Measurements from ENCODE around the gene LRBA.
"Not testable (repeated sequence)": the region's sequence is repeated elsewhere in the genome, so short reads cannot be mapped to it uniquely, and the experiment has no call there.

The LRBA gene

DNA sequence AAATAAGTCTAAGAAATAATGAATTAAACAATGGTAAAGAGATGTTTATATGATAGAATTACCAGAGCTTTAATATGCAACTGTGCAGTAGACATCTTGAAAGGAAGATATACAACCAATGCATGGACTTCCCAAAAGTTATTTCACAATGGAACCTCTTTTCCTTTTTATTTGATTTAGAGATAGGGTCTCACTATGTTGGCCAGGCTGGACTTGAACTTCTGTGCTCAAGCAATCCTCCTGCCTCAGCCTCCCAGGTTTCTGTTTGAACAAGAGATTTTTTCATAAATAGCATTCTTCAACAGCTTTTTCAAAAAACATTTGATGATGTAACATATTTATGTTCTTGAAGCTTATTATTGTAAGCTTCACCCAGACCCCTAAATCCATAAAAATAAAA, 72.0 kb downstream of the LRBA start:
- no peak for DNase-seq (ENCODE audit: low spot score)

- no peak for DNase-seq (ENCODE audit: low spot score)
Measured at GRCh38 chr4:150942539-150942938, 72.5 kb downstream of the LRBA start.

- DNase-seq (ENCODE audit: low spot score): no peak
Measured at GRCh38 chr4:150940123-150940522, 75.0 kb downstream of the LRBA start.

DNA sequence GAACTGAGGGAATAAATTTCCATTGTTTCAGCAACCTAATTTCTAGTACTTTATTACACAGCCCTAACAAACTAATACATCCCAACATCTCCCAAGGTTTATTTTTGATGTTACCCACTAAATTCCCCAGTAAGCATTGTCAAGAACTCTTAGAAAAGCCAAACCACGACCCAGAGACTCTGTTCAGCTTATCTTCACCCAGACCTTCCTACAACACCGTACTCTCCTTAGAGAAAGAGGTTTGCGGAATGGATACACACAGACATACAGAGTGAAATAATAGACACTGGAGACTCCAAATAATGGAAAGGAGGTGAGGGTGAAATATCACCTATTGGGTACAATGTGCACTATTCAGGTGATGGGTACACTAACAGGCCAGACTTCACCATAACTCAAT, 75.6 kb downstream of the LRBA start:
- no peak for DNase-seq (ENCODE audit: low spot score)

- DNase-seq (ENCODE audit: low spot score): no peak
Measured at GRCh38 chr4:150938873-150939499, 76.1 kb downstream of the LRBA start.

- DNase-seq (ENCODE audit: low spot score): no peak
Measured at GRCh38 chr4:150938417-150938816, 76.7 kb downstream of the LRBA start.

DNA sequence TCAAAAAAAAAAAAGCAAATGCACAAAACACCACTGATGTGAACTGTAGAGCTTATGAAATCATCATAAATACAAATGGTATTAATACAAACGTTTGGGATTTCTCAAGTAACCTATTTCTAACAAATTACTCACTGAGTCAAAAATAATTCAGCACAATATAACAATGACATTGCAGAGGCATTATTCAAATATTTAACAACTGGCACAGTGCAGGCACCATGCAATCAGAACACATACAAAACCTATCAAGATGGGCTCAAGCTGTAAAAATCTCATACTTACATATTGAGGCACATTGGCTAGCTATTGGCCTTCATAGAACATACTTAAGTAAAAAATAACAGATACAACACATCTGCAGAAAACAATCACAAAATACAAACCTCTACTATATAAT, 81.1 kb downstream of the LRBA start:
- no peak for DNase-seq (ENCODE audit: low spot score)

GRCh38 chr4:150931796-150932195, 83.3 kb downstream of the LRBA start:
- no peak for DNase-seq (ENCODE audit: low spot score)

- DNase-seq (ENCODE audit: low spot score): no peak
Measured at GRCh38 chr4:150931005-150931404, 84.1 kb downstream of the LRBA start.

DNA sequence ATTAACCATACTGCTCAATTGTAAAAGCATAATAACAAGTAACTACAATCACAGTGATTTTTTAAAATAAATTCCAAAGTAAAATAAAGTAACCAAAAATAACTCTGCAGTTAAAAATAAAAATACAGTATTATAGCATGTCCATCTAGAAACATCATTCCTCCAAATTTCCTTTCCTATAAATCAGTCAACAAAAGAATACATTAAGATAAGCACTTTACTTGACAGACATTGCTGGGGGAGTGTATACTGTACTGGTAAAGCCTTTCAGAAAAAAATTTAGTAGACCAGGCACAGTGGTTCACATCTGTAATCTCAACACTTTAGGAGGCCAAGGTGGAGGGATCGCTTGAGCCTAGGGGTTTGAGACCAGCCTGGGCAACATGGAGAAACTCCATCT, 91.1 kb downstream of the LRBA start:
- DNase-seq (ENCODE audit: low spot score): no peak

DNA sequence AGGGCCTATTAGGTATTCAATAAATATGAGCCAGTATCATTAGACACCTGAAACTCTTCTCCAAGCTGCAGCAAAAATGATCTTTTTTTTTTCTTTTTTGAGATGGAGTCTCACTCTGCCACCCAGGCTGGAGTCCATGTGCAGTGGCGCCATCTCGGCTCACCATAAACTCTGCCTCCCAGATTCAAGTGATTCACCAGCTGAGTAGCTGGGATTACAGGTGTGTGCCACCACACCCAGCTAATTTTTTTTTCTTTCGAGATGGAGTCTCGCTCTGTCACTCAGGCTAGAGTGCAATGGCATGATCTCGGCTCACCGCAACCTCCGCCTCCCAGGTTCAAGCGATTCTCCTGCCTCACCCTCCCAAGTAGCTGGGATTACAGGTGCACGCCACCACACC, 93.6 kb downstream of the LRBA start:
- DNase-seq (ENCODE audit: low spot score): not testable (repeated sequence)

GRCh38 chr4:150918562-150918961, 96.5 kb downstream of the LRBA start:
- DNase-seq (ENCODE audit: low spot score): not testable (repeated sequence)

DNA sequence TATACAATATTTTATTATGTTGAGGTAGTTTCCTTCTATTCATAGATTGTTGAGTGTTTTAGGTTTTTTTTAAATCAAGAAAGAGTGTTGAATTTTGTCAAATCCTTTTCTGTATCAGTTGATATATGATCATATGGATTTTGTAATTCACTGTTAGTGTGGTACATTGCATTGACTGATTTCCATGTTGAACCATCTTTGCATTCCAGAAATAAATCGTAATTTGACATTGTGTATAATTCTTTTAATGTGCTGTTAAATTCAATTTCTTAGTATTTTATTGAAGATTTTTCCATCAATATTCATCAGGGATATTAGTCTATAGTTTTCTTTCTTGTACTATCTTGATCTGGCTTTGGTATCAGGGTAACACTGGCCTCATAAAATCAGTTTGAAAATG, 103.8 kb downstream of the LRBA start:
- no peak for DNase-seq (ENCODE audit: low spot score)

DNA sequence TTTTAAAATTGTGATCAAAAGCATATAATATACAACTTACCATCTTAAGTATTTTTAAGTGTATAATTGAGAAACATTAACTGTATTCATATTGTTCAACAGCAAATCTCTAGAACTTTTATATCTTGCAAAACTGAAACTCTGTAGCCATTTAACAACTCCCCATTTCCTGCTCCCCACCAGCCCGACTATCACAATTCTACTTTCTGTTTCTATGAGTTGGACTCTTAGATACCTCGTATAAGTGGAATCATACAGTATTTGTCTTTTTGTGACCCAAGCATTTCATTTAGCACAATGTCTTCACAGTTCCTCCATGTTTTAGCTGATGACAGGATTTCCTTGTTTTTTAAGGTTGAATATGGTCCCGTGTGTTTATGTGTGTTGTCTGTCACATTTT, 106.0 kb downstream of the LRBA start:
- no peak for DNase-seq (ENCODE audit: low spot score)

GRCh38 chr4:150906987-150907633, 108.0 kb downstream of the LRBA start:
- no peak for DNase-seq (ENCODE audit: low spot score)

GRCh38 chr4:150904671-150905070, 110.4 kb downstream of the LRBA start:
- DNase-seq (ENCODE audit: low spot score): no peak

GRCh38 chr4:150903603-150904002, 111.5 kb downstream of the LRBA start:
- DNase-seq (ENCODE audit: low spot score): no peak

DNA sequence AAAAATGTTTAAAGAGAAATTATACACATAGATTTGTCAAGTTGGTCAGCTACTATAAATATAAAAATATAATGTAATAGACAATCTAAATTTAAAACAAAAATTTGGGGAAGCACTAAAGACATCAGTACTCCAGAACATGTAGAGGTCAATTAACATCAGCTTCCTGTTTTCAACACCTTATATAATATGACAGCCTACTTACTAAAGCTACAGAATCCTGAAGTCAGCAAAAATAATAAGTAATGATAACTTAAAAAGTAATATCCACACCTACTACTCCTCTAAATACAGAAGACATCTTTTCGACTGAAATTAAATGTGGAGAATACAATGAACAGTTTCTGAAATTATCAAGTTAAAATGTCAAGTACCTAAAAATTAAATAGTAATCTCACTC, 118.6 kb downstream of the LRBA start:
- DNase-seq (ENCODE audit: low spot score): no peak

DNA sequence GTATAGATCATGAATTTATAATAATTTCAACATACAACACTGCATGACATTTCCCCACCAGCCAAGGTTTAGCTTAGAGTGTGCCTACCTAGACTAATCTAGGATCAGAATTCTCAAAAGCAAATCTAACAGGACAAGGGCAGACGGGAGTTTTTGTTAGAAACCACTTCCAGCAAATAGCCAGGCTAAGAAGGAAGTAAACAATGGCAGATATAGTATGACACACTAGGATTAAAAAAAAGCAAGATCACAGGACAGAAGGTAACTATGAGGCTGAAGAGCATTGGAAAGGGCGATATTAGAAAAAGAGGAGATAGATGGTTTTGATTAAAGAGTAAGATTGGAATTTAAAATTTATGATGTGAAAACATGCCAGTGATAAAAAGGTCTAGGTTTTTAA, 124.8 kb downstream of the LRBA start:
- DNase-seq (ENCODE audit: low spot score): no peak

- DNase-seq (ENCODE audit: low spot score): no peak
Measured at GRCh38 chr4:150889306-150889705, 125.8 kb downstream of the LRBA start.

GRCh38 chr4:150888625-150889024, 126.5 kb downstream of the LRBA start:
- no peak for DNase-seq (ENCODE audit: low spot score)

- DNase-seq (ENCODE audit: low spot score): no peak
Measured at GRCh38 chr4:150888217-150888616, 126.9 kb downstream of the LRBA start.

DNA sequence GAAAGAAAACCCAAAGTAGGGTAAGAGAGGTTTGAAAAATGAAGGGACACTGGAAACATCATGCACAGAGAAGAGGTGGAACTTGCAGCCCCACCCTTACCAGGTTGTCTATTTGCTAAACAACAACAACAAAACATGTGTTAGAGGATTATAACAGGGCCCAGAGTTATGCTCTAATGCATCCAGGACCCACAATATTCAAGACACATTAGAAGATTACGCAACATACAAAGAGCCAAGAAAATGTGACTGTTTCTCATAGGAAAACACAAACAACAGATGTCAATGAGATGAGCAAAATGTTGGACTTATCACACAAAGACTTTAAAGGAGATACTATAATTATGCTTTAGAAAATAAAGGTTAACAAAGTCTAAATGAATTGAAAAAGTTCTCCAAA, 128.5 kb downstream of the LRBA start:
- no peak for DNase-seq (ENCODE audit: low spot score)

DNA sequence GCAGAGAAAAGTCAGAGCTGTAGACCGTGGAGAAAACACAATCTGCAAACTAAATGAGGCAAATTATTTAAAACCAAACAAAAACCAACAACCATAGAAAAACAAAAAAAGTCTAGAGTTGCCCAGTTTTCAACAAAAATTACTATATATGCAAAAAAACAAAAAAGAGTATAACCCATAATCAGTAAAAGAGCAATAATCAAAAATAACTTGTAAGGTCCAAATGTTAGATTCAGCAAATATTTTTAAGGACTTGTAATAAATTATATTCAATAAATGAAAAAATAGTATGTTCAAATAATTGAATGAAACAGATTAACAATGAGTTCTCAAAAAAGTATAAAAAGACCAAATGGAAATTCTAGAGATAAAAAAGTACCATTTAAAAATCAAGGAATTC, 130.5 kb downstream of the LRBA start:
- no peak for DNase-seq (ENCODE audit: low spot score)

Measured in CD4-positive, alpha-beta T cell treated with Interleukin-2 at 100 ng/mL for 4 hours (primary cell).